ENCODE results near the gene CCDC51.
"Not testable (repeated sequence)": the region's sequence is repeated elsewhere in the genome, so short reads cannot be mapped to it uniquely, and the experiment has no call there.

CCDC51 gene

DNA sequence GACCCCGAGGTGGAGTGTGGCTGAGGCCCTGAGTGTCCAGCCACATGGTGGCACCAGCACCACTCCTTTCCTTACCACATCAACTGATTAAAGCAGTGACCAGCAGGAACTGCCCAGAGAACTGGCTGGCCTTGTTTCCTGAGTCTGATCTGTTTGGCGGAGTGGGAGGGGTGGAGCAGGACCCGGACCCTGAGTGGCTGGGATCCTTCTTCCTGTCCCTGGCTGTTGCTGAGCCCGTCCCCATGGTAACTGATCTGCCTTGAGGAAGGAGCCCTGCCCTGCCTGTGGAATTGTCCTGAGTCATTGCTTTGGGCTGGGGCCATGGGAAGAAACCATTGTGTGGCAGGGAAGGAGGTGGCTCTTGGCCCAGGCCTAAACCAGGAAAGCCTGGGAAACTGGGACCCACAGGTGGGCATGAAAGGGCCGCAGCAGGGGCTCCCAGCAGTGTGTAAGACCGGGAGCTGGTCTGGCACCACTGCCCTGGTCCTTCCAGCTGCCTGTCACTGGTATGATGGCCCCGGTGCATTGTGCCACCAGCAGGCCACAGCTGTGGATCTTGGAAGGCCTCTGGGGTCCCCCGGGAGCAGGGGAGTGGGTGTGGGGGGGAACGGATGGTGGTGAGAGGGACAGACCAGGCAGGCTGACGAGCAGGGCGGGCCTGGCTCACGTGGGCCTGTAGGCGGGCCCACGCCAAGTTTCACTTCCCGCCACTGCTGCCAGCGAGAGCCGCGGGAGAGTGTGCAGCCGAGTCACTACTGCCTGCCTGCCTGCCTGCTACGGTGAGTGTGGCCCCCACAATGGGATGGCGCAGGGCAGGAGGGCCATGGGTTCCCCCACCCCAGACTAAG is 25.8 kb upstream of the CCDC51 start:
- DNase-seq (ENCODE audit: low spot score), result peak; percentile 99

DNA sequence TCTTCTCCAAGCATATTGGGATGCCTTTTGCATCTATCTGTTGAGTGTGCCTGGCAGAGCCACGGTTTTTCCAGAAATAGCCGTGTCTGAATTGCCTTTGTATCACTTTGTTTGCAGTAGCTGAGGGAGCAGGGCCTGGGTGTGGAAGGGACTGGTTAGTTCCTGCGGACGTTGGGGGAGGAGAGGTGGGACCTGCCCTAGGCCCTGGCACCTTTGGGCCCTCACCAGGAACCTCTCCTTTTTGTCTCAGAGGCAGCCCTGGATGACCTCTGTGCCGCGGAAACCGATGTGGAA is 25.3 kb upstream of the CCDC51 start:
- no peak for DNase-seq (ENCODE audit: low spot score)

DNA sequence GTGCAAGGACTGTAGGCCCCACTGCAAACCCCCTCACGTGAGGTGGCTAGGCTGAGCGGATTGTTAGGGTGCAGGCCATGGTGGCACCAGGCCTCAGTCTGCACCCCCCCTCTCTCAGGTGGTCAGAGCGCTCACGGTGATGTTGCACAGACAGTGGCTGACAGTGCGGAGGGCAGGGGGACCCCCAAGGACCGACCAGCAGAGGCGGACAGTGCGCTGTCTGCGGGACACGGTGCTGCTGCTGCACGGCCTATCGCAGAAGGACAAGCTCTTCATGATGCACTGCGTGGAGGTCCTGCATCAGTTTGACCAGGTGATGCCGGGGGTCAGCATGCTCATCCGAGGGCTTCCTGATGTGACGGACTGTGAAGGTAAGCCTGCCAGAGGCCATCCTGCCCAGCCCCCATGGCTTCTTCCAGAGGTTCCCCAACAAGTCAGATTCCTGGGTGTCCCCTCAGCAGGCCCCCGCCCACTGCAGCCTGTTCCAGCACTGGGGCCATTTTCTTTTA is 24.8 kb upstream of the CCDC51 start:
- no peak for DNase-seq (ENCODE audit: low spot score)

DNA sequence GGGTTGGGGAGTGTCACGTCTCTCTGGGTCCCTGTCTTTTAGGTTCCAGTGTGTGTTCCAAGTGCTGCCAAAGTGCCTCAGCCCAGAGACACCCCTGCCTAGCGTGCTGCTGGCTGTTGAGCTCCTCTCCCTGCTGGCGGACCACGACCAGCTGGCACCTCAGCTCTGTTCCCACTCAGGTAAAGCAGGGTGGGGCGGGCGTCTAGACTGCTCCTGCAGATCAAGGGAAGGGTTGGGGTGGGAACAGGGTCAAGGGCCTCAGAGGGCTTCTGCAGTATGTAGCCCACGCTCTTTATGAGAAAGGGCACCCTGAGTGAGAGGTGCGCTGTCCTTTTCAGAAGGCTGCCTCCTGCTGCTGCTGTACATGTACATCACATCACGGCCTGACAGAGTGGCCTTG is 23.8 kb upstream of the CCDC51 start:
- DNase-seq (ENCODE audit: low spot score), result no peak

DNA sequence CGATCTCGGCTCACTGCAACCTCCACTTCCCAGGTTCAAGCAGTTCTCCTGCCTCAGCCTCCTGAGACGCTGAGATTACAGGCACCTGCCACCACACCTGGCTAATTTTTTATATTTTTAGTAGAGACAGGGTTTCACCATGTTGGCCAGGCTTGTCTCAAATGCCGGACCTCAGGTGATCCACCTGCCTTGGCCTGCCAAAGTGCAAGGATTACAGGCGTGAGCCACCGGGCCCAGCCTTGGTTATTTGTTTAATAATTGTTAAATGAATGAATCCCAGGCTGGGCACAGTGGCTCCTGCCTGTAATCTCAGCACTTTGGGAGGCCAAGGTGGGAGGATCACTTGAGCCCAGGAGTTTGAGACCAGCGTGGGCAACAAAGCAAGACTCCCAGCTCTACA is 21.8 kb upstream of the CCDC51 start:
- not testable (repeated sequence) for DNase-seq (ENCODE audit: low spot score)

DNA sequence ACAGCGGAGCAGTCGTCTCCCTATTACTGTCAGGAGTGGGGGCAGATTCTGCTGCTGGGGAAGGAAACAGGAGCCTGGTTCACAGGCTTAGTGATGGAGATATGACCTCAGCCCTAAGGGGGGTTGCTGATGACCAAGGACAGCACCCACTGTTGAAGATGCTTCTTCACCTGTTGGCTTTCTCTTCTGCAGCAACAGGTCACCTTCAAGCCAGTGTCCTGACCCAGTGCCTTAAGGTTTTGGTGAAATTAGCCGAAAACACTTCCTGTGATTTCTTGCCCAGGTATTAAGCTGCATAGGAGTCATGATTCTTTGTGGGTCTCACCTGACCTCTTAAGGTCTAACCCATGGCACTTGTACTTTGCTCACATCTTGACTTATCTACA is 20.6 kb upstream of the CCDC51 start:
- DNase-seq (ENCODE audit: low spot score), result no peak

DNA sequence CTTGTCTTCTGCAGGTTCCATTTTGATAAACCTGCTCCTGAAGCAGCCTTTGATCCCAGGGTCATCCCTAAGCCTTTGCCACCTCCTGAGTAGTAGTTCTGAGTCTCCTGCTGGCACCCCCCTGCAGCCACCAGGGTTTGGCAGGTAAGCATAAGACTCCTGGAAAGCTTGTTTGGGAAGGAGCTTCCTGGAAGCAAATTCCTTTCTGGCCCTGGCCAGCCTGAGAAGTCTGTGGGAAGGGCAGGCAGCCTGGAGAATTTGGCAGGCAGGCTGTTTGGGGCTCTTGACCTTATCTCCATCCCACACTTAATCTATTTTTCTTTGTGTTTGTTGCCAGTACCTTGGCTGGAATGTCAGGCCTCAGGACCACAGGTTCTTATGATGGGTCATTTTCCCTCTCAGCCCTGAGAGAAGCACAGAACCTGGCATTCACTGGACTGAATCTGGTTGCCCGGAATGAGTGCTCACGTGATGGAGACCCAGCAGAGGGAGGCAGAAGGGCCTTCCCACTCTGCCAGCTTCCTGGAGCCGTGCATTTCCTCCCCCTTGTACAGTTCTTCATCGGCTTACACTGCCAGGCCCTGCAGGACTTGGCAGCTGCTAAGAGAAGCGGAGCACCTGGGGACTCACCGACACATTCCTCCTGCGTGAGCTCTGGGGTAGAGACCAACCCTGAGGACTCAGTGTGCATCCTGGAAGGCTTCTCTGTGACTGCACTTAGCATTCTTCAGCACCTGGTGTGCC is 20.0 kb upstream of the CCDC51 start:
- no peak for DNase-seq (ENCODE audit: low spot score)

DNA sequence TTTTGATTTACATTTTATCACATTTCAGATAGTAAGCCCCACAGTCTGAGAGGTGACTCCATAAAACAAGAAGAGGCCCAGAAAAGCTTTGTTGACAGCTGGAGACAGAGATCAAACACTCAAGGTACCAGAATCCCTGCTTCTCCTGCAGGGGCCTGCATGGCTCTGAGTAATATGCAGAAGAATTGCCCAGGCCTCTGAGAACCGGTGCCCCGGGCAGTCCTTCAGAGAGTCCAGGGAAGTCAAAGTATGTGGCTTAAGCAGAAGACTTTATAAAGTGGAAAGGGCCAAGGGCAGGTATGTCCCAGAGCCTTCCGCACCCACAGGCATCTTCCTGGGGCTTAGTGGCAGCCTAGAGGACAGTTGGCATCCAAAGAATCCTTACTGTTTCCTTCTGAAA is 19.4 kb upstream of the CCDC51 start:
- no peak for DNase-seq (ENCODE audit: low spot score)

DNA sequence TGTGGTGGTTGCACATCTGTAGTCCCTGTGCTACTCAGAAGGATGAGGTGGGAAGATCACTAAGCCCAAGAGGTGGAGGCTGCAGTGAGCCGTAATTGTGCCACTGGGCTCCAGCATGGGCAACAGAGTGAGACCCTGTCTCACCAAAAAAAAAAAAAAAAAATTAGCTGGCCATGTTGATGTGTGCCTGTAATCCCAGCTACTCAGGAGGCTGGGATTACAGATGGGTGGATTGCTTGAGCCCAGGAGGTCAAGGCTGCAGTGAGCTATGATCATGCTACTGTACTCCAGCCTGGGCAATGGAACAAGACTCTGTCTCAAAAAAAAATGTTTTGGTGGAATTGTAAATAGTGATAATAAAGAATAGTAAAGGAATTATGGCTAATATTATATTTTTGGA is 16.5 kb upstream of the CCDC51 start:
- DNase-seq (ENCODE audit: low spot score), result no peak

DNA sequence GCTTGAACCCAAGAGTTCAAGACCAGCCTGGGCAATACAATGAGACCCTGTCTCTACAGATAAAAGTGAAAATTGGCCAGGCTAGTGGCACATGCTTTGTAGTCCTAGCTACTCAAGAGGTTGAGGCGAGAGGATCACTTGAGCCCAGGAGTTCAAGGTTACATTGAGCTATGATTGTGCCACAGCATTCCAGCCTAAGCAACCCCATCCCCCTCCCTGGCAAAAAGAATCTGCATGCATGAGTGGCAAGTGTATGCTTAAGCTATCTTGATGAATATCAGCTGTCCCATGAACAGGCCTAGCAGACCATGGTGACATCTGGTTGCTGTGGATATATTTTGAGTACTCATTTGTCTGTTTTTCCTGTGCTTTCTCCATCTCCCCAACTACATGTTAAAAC is 11.4 kb upstream of the CCDC51 start:
- no peak for DNase-seq (ENCODE audit: low spot score)

DNA sequence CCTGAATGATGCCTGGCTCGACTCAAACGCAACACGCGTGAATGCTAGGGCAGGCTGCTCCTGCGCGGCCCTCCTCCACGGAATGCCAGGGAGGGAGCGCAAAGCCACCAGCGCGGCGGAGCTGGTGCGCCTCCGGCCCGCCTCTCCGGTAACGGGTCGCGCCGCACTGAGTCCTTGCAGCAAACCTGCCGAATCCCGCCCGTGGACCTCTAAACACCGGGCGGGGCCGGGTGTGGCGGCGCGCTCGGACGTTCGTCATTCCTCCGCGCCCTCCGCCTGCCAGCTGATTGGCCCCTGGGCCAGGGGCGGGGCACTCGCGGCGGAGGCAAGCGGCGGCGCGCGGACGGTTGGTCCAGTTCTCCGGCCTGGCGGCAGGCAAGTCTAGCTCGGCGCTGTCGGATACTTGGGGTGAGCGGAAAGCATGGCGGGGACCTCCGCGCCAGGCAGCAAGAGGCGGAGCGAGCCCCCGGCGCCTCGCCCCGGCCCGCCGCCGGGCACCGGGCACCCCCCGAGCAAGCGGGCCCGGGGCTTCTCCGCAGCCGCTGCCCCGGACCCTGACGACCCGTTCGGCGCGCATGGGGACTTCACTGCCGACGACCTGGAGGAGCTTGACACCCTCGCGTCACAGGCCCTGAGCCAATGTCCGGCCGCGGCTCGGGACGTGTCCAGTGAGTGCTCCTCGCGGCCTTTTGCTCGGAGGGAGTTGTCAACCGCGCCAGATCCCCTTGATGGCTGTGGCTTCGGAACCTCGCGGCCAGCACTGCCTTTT is 6.7 kb upstream of the CCDC51 start, which contains the start of gene ATRIP:
TSS of gene ATRIP (plus strand) at position 313 of the 769 bp plus-strand sequence. CDS start at position 422, 109 bp downstream.
- DNase-seq (ENCODE audit: low spot score), result peak; percentile 81

DNA sequence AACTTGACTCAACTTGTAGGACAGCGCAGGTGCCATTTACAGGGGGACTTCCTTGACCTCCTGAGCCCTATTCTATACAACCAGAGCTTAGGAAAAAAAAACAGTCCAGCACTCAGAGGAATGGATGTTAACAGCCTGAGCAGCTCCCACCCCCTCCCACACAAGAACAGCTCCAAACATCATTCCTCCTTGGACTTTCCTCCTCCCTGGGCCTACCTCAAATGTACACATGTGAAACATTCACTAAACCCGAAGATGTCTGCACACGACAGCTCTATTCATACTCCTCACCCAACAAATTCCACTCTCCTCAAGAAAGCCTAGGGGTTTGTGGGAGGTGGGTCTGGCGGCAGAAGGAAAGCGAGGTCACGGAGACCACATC is 6.1 kb upstream of the CCDC51 start:
- no peak for DNase-seq (ENCODE audit: low spot score)

DNA sequence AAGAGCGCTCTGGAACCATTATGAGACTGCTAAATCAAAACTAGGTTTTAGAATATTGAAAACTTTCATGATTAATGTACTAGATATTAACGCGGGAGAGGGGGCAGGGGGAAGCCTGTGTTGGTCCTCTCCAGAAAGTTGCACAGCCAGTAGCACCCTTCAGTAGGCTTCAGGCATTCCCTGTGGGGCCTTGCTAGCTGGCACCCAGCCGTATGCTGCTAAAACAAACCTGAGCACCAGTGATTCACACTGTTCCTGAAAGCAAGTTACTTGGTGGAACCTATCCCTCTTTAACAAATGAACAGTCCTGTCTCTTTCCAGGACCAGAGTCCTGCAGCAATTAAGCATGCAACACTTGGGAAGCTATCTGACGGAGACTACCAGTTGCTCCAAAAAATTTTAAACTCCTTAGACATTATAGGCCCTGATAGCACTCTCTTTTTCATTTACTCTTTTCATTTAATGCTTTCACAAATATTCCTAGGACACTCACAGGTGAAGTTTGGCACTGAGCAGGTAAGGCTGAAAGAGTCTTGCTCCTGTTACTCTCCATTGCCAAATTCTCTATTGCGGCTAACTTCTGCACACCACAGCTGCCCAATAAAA is 5.5 kb upstream of the CCDC51 start:
- no peak for DNase-seq (ENCODE audit: low spot score)

DNA sequence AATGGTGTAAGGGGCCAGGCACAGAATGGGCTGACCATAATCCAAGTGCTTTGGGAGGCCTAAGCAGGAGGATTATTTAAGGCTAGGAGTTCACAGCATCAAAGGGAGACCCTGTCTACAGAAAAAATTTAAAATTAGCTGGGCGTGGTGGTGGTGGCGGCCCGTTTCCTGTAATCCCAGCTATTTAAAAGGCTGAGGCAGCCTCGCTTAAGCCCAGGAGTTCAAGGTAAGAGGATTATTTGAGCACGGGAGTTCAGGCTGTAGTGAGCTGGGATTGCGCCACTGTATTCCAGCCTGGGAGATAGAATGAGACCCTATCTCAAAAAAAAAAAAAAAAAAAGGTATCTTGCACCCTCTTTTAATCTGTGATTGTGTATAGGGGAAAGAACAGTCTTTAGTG is 2.0 kb upstream of the CCDC51 start:
- no peak for DNase-seq (ENCODE audit: low spot score)

DNA sequence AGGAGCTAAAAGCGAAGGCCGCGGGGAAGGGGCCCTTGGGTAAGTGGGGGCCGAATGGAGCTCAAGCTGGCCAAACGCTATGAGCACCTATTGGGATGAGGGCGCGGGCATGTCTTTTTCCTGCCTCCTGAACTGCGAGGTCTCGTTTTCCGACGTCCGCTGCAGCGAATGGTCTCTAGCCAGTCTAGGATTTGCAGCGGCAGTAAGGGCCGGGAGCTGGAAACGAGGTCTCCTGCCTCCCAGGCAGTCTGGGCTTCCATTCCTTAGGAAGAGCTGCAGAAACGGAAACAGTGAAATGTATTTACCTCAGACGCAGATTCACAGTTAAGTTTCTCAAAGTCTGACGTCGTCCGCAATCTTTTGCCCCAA is 655 bp upstream of the CCDC51 start:
- no peak for DNase-seq (ENCODE audit: low spot score)

DNA sequence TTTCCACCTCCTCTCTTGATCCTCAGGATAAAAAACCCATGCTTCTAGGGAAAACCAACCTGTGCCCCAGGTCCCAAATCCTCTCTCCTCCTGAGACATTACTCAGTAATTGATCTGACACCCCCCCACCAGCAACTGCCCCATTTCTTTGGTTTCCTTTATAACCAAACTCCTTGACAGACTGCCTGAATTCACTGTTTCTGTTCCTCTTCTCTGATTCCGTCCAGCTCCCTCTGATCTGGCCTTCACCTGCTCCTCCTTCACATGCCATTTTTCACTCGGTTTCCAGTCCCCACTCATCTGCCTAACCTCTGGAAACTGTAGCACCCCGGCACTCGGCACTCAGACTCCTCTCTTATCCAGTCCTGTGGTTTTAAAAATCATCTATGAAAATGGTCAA is 2.1 kb downstream of the CCDC51 start:
- DNase-seq (ENCODE audit: low spot score), result no peak

DNA sequence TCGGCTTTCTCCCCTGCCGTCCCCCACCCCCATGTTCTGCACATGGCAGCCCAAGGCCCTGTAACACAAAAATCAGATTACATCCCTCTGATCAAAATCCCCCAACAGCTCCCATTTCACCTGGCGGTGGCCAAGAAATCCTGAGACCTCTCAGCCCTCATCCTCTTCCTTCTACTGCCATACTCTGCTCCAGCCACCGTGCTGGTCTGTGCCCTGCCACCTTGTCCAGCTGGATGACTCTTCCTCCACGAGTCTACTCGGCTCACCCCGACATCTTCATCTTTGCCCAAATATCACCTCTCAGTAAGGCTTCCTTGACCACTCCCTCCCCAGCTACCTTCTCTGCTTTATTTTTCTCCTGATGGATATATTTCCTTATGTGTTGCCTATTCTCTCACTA is 3.1 kb downstream of the CCDC51 start:
- no peak for DNase-seq (ENCODE audit: low spot score)

DNA sequence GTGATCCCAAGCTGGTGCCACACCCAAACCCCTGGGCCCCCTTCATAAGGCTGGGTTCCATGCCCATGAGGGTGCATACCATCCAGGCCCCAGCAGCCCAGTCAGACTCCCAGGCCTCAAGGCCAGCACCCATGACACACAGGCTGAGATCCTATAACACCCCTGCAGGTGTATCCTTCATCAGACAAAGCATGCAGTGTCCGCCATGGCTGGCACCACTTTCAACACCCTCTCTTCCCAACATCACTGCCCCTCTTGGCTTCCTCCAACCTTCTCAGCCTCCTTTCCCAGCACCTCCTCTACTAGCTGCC is 3.5 kb downstream of the CCDC51 start:
- DNase-seq (ENCODE audit: low spot score), result no peak

DNA sequence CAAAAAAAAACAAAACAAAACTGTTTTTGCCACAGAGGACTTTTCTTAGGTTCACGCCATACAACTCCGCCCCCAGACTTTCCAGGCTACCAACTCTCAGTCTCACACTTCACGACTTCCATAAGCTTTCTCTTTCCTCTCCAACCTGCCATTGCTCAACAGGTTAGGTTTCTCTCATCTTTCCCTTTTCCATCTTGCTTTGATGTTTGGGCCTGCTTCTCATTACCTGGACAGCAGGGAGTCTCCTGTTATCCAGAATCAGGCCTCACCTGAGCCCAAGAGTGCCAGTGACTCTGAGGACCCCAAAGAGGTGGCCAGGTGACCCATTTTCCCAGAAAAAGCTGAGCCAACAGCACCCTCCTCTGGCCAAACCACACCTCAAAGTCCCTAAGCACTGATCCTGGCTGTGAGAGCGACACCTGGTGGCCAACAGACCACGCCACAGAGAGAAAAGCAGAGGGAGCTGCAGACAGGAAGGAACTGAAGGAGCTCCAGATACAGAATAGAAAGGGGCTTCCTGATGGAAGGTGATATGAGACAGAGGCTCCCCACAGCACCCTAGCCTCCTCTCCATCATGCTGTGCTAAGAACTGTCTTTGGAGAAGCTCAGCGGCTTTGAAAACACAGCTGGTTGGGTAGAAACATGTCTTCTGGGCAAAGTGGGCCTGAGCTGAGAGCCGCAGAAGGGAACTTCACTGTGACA is 4.0 kb downstream of the CCDC51 start:
- peak; percentile 96 for DNase-seq (ENCODE audit: low spot score)

DNA sequence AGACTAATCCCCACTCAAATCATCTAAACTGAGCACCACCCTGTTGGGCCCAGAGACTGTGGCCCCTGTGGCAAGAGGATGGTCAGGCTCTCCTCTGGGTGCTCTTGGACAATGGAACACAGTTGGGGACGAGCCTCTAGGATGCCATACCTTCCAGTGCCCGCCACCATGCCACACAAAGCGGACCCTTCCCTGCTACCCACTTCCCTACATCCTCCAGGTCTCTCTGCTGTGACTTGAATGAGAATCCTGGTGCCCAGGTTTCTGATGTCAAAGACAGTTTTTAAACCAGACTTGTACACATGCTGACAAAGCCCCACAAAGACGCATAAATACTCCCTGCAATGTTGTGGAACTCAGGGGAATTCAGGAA is 4.7 kb downstream of the CCDC51 start:
- no peak for DNase-seq (ENCODE audit: low spot score)

DNA sequence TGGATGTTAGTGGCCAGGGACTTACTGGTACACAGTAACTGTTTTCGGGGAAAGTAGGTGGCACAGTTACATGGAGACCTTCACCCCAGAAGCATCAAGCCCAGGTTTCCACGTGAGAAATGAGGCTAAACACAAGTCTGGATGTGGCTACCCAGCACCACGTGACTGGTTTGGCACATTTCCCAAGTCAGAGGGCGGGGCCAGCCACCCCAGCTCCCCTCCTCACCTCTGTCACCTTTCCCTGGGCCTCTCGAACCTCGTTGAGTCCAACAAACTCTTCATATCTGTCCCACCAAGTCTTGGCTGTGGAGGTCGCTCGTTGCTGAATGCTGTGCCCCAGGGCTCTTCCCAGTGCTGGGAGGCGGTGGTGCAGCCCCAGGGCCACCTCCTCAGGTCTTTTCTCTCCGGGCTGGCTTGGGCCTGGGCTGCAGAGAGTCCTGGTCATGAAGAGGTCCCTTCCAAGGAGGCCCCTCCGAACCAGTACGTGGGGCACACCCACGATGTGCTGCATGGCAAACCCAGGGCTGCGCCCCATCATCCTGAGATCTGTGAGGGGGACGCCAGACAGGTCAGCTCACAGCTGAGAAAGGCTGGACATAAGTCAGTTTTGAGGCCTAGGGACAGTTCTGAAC is 5.2 kb downstream of the CCDC51 start:
- no peak for DNase-seq (ENCODE audit: low spot score)

All from COLO829 (cell line).